ENCODE measurements around the gene CMPK2. TPM values are rescaled to one million over a fixed set of nuclear protein-coding genes. Genes with fewer than 3 reads are reported as not detected.

CMPK2 gene
- total RNA-seq, 5 donors from 2014 or later (not counting 1 experiment from before 2014, with no cell fraction given) = 6.5 to 15.2 (median 9.1) TPM

DNA sequence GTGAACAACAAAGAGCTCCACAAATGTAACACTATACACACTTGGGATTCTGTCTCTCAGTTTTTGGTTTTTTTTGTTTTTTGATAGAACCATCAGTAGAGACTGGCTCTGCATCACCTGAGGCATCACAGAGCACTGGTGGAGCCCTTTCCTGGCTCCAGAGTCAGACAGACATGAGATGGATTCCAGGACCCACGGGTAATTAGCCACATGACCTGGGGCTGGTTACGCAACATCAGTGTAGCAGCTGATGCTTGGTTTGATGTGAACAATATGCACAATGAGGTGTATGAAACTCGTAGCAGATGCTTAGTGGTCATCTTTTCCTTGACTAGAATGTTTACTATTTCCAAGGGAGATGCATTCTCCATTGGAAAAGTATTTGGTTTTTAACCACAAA is 40.7 kb downstream of the CMPK2 start:
- peaks cover 0 to 1% (median 0%) of the 10 kb centered on the region in 3 donors for H3K9me3 Mint-ChIP-seq
- H3K27me3 ChIP-seq (replicated peaks in 1 of 2; ENCODE audit: control insufficient read depth in 2 of 2, extremely low read depth in 1 of 2, insufficient read depth in 2 of 2, low read length in 1 of 2) = peaks cover 0 to 11% of the 10 kb centered on the region in 2 experiments
- H3K36me3 ChIP-seq (ENCODE audit: control insufficient read depth in 2 of 2, extremely low read depth in 1 of 2, insufficient read depth in 1 of 2, low read length in 1 of 2) = no peaks in the 10 kb centered on the region
- peaks cover 12% of the 10 kb centered on the region for H3K36me3 Mint-ChIP-seq
- peaks cover 4 to 5% of the 10 kb centered on the region in 2 donors for H3K27me3 Mint-ChIP-seq
- WGBS (ENCODE audit: insufficient coverage) = 61% methylated on average over 2 of the region's 3 CpGs
- ATAC-seq (replicated peaks in 1 of 4) (no peak), DNase-seq (no peak)
- H3K27ac Mint-ChIP-seq = no peak overlapping the region
- no peak overlapping the region for H3K4me3 ChIP-seq (ENCODE audit: control insufficient read depth in 1 of 2, extremely low read depth in 1 of 2, low read length in 1 of 2)
- ChIA-PET POLR2A (no interaction called here), CTCF (interaction anchor here in 1 of 2 donors (1.3 kb wide), 1 partner anchor 190 kb away, joined by 3 read pairs; no protein-coding TSS in a partner anchor)
- H3K27ac ChIP-seq (ENCODE audit: low read length) = no peak overlapping the region
- H3K9me3 ChIP-seq = no peaks in the 10 kb centered on the region
- H3K4me1 ChIP-seq (ENCODE audit: control insufficient read depth in 1 of 2, extremely low read depth in 1 of 2, insufficient read depth in 2 of 2, low read length in 2 of 2) = no peaks in the 10 kb centered on the region
- H3K4me3 Mint-ChIP-seq = no peak overlapping the region
- peaks cover 0 to 10% (median 8%) of the 10 kb centered on the region in 3 donors for H3K4me1 Mint-ChIP-seq

DNA sequence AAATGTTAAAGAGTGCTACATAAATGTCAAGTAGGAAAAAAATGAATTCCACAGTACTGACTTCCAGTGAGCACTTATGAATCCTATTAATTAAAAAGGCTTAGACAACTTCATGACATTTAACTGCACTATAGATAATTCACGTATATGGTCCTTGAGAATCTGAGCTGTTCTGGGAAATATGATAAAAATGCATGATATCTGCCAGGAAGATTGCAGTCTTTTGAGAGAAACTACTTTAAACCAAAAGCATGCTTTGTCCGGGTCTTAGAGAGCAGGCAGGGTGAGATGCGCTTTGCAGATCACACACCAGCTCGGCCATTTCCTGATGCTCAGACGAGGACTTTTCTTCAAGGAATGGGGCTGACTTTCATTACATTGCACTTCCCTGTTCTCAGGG is 42.6 kb downstream of the CMPK2 start:
- no peaks in the 10 kb centered on the region for H3K4me1 ChIP-seq (ENCODE audit: control insufficient read depth in 1 of 2, extremely low read depth in 1 of 2, insufficient read depth in 2 of 2, low read length in 2 of 2)
- no peaks in the 10 kb centered on the region for H3K36me3 ChIP-seq (ENCODE audit: control insufficient read depth in 2 of 2, extremely low read depth in 1 of 2, insufficient read depth in 1 of 2, low read length in 1 of 2)
- peaks cover 5% of the 10 kb centered on the region for H3K36me3 Mint-ChIP-seq
- ChIA-PET CTCF (interaction anchor here (0.5 to 0.8 kb wide), 7 partner anchors 14 to 1542 kb away, joined by 3 to 9 read pairs (median 4); no protein-coding TSS in a partner anchor), POLR2A (no interaction called here)
- H3K4me3 Mint-ChIP-seq = no peak overlapping the region
- peaks cover 0 to 9% (median 7%) of the 10 kb centered on the region in 3 donors for H3K4me1 Mint-ChIP-seq
- H3K9me3 Mint-ChIP-seq = no peaks in the 10 kb centered on the region
- peaks cover 0 to 11% of the 10 kb centered on the region in 2 experiments for H3K27me3 ChIP-seq (replicated peaks in 1 of 2; ENCODE audit: control insufficient read depth in 2 of 2, extremely low read depth in 1 of 2, insufficient read depth in 2 of 2, low read length in 1 of 2)
- DNase-seq (no peak), ATAC-seq (replicated peaks in 1 of 4) (no peak)
- 81% methylated on average over 4 of the region's 5 CpGs for WGBS (ENCODE audit: insufficient coverage)
- H3K9me3 ChIP-seq = no peaks in the 10 kb centered on the region
- no peak overlapping the region for H3K27ac Mint-ChIP-seq
- H3K4me3 ChIP-seq (ENCODE audit: control insufficient read depth in 1 of 2, extremely low read depth in 1 of 2, low read length in 1 of 2) = no peak overlapping the region
- no peak overlapping the region for H3K27ac ChIP-seq (ENCODE audit: low read length)
- H3K27me3 Mint-ChIP-seq = peaks cover 7 to 8% of the 10 kb centered on the region in 2 donors

DNA sequence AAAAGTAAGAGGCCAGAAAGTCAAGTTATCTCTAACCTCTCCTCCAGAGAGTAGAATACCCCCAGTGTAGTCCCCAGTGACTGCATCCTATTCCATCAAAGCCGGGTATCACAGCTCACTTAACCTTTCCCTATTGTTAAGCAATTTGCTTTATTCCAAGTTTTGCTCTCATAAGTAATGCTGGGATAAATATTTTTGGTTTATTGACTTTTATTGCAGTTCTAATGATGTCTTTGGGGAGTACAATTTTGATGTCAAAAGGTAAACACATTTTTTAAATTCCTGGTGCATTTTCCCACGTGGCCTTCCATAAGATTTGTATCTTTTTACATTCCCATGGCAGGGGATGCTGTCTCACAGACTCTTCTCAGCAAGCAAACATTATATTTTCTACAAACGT is 43.3 kb downstream of the CMPK2 start:
- DNase-seq = no peak
- H3K4me3 Mint-ChIP-seq = no peak overlapping the region
- no peaks in the 10 kb centered on the region for H3K9me3 ChIP-seq
- H3K36me3 ChIP-seq (ENCODE audit: control insufficient read depth in 2 of 2, extremely low read depth in 1 of 2, insufficient read depth in 1 of 2, low read length in 1 of 2) = no peaks in the 10 kb centered on the region
- ChIA-PET POLR2A (no interaction called here), CTCF (interaction anchor here in 1 of 2 donors (0.6 kb wide), 1 partner anchor 15 kb away, joined by 3 read pairs; no protein-coding TSS in a partner anchor)
- peaks cover 7 to 13% of the 10 kb centered on the region in 2 donors for H3K27me3 Mint-ChIP-seq
- peaks cover 5% of the 10 kb centered on the region for H3K36me3 Mint-ChIP-seq
- no peaks in the 10 kb centered on the region for H3K9me3 Mint-ChIP-seq
- WGBS (ENCODE audit: insufficient coverage) = no CpG with 5 or more reads among the region's 3 CpGs
- ATAC-seq (replicated peaks in 1 of 4) = no peak
- no peaks in the 10 kb centered on the region for H3K4me1 ChIP-seq (ENCODE audit: control insufficient read depth in 1 of 2, extremely low read depth in 1 of 2, insufficient read depth in 2 of 2, low read length in 2 of 2)
- no peak overlapping the region for H3K27ac ChIP-seq (ENCODE audit: low read length)
- peaks cover 0 to 12% of the 10 kb centered on the region in 2 experiments for H3K27me3 ChIP-seq (replicated peaks in 1 of 2; ENCODE audit: control insufficient read depth in 2 of 2, extremely low read depth in 1 of 2, insufficient read depth in 2 of 2, low read length in 1 of 2)
- H3K4me1 Mint-ChIP-seq = peaks cover 0 to 5% (median 4%) of the 10 kb centered on the region in 3 donors
- no peak overlapping the region for H3K27ac Mint-ChIP-seq
- no peak overlapping the region for H3K4me3 ChIP-seq (ENCODE audit: control insufficient read depth in 1 of 2, extremely low read depth in 1 of 2, low read length in 1 of 2)

DNA sequence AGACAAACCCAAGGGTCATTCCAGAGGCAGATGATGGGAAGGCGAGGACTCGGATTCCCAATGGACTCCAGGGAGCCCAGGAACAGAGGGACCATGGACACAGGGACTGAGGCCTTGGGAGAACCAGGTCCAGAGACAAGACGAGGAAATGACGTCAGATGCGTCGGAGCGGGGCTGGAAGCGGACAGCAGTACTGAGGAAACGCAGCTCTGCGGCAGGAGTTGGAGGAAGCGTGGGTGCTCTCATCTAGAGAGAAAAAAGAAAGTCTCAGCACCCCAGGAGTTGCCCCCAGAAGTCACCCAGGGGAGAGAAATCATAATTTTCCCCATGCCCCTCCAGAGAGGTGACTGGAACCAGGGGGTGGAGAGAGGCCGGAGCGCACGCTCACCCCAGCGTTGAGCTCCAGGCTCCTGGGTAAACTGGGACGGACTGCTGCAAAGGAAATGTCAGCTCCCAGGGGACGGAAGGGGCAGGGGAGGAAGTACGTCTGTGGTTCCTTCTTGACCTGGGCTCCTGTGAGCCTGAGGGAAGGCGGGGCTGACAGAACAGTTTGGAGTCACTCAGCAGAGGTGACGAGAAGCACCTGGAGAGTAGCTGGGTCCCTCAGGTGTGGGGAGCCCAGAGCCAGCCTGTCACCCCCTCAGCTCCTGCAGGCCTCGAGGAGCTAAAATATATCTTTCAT is 44.7 kb downstream of the CMPK2 start:
- no peak for DNase-seq
- 90% methylated on average over 16 of the region's 21 CpGs for WGBS (ENCODE audit: insufficient coverage)
- Histone ChIP-seq H3K27me3 (replicated peaks in 1 of 2; ENCODE audit: control insufficient read depth in 2 of 2, extremely low read depth in 1 of 2, insufficient read depth in 2 of 2, low read length in 1 of 2) (peaks cover 0 to 16% of the 10 kb centered on the region in 2 experiments), H3K4me1 (ENCODE audit: control insufficient read depth in 1 of 2, extremely low read depth in 1 of 2, insufficient read depth in 2 of 2, low read length in 2 of 2) (no peaks in the 10 kb centered on the region), H3K27ac (ENCODE audit: low read length) (no peak overlapping the region), H3K4me3 (ENCODE audit: control insufficient read depth in 1 of 2, extremely low read depth in 1 of 2, low read length in 1 of 2) (no peak overlapping the region), H3K36me3 (ENCODE audit: control insufficient read depth in 2 of 2, extremely low read depth in 1 of 2, insufficient read depth in 1 of 2, low read length in 1 of 2) (no peaks in the 10 kb centered on the region), H3K9me3 (no peaks in the 10 kb centered on the region)
- ATAC-seq (replicated peaks in 1 of 4) = no peak
- Mint-ChIP-seq H3K4me1 (no peaks in the 10 kb centered on the region), H3K36me3 (peaks cover 5% of the 10 kb centered on the region), H3K27me3 (peaks cover 7 to 18% of the 10 kb centered on the region in 2 donors), H3K4me3 (no peak overlapping the region), H3K27ac (no peak overlapping the region), H3K9me3 (no peaks in the 10 kb centered on the region)
- ChIA-PET POLR2A (interaction anchor here in 1 of 2 donors (0.6 kb wide), 1 partner anchor 294 kb away, joined by 4 read pairs; no protein-coding TSS in a partner anchor), CTCF (no interaction called here)

DNA sequence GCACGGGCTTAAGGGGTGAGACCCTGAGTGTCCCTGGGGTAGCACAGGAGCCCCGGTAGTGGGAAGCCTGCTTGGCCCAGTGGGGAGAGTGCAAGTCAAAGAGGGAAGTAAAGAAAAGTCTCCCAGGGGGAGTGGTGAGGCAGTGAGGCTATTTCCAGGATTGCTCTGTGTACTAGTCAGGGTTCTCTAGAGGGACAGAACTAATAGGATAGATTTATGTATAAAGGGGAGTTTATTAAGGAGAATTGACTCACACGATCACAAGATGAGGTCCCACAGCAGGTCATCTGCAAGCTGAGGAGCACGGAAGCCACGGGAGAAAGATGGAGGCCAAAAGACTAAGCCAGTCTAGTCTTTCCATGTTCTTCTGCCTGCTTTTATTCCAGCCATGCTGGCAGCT is 45.5 kb downstream of the CMPK2 start:
- DNase-seq = no peak

GRCh38 chr2:6819668-6820067 is 46.0 kb downstream of the CMPK2 start:
- Mint-ChIP-seq H3K9me3 (peaks cover 0 to 4% (median 0%) of the 10 kb centered on the region in 3 donors), H3K4me3 (no peak overlapping the region), H3K4me1 (no peaks in the 10 kb centered on the region), H3K27me3 (peaks cover 7 to 18% of the 10 kb centered on the region in 2 donors), H3K36me3 (peaks cover 9% of the 10 kb centered on the region), H3K27ac (no peak overlapping the region)
- no peak for DNase-seq
- ChIA-PET CTCF (no interaction called here), POLR2A (interaction anchor here in 1 of 2 donors (0.6 kb wide), 1 partner anchor 13 kb away, joined by 14 read pairs; no protein-coding TSS in a partner anchor)
- WGBS (ENCODE audit: insufficient coverage) = no CpG with 5 or more reads among the region's 3 CpGs
- Histone ChIP-seq H3K4me3 (ENCODE audit: control insufficient read depth in 1 of 2, extremely low read depth in 1 of 2, low read length in 1 of 2) (no peak overlapping the region), H3K27me3 (replicated peaks in 1 of 2; ENCODE audit: control insufficient read depth in 2 of 2, extremely low read depth in 1 of 2, insufficient read depth in 2 of 2, low read length in 1 of 2) (peaks cover 0 to 16% of the 10 kb centered on the region in 2 experiments), H3K9me3 (no peaks in the 10 kb centered on the region), H3K36me3 (ENCODE audit: control insufficient read depth in 2 of 2, extremely low read depth in 1 of 2, insufficient read depth in 1 of 2, low read length in 1 of 2) (no peaks in the 10 kb centered on the region), H3K27ac (ENCODE audit: low read length) (no peak overlapping the region), H3K4me1 (ENCODE audit: control insufficient read depth in 1 of 2, extremely low read depth in 1 of 2, insufficient read depth in 2 of 2, low read length in 2 of 2) (no peaks in the 10 kb centered on the region)
- no peak for ATAC-seq (replicated peaks in 1 of 4)

More for the DNA sequence above, 45.5 kb downstream of the CMPK2 start:
- no peak overlapping the region for H3K27ac Mint-ChIP-seq
- H3K27ac ChIP-seq (ENCODE audit: low read length) = no peak overlapping the region
- H3K9me3 ChIP-seq = no peaks in the 10 kb centered on the region
- H3K4me1 ChIP-seq (ENCODE audit: control insufficient read depth in 1 of 2, extremely low read depth in 1 of 2, insufficient read depth in 2 of 2, low read length in 2 of 2) = no peaks in the 10 kb centered on the region
- H3K36me3 ChIP-seq (ENCODE audit: control insufficient read depth in 2 of 2, extremely low read depth in 1 of 2, insufficient read depth in 1 of 2, low read length in 1 of 2) = no peaks in the 10 kb centered on the region
- 65% methylated on average over 5 of the region's 5 CpGs for WGBS (ENCODE audit: insufficient coverage)
- ChIA-PET POLR2A (interaction anchor here in 1 of 2 donors (0.6 kb wide), 1 partner anchor 295 kb away, joined by 4 read pairs; no protein-coding TSS in a partner anchor), CTCF (no interaction called here)
- H3K27me3 ChIP-seq (replicated peaks in 1 of 2; ENCODE audit: control insufficient read depth in 2 of 2, extremely low read depth in 1 of 2, insufficient read depth in 2 of 2, low read length in 1 of 2) = peaks cover 0 to 16% of the 10 kb centered on the region in 2 experiments
- peaks cover 7 to 18% of the 10 kb centered on the region in 2 donors for H3K27me3 Mint-ChIP-seq
- no peaks in the 10 kb centered on the region for H3K4me1 Mint-ChIP-seq
- no peak overlapping the region for H3K4me3 ChIP-seq (ENCODE audit: control insufficient read depth in 1 of 2, extremely low read depth in 1 of 2, low read length in 1 of 2)
- H3K36me3 Mint-ChIP-seq = peaks cover 8% of the 10 kb centered on the region
- H3K4me3 Mint-ChIP-seq = no peak overlapping the region
- H3K9me3 Mint-ChIP-seq = peaks cover 0 to 4% (median 0%) of the 10 kb centered on the region in 3 donors
- ATAC-seq (replicated peaks in 1 of 4) = no peak

Data from T-cell (primary cell).